ENCODE measurements around the gene NHLRC4. TPM values are rescaled to one million over a fixed set of nuclear protein-coding genes. Genes with fewer than 3 reads are reported as not detected.

The NHLRC4 gene
- total and polyA plus RNA-seq, 2 of the 8 experiments (the other 6 are each of a cell fraction or from before 2014, with no cell fraction given) = 0.60 to 0.76 TPM

DNA sequence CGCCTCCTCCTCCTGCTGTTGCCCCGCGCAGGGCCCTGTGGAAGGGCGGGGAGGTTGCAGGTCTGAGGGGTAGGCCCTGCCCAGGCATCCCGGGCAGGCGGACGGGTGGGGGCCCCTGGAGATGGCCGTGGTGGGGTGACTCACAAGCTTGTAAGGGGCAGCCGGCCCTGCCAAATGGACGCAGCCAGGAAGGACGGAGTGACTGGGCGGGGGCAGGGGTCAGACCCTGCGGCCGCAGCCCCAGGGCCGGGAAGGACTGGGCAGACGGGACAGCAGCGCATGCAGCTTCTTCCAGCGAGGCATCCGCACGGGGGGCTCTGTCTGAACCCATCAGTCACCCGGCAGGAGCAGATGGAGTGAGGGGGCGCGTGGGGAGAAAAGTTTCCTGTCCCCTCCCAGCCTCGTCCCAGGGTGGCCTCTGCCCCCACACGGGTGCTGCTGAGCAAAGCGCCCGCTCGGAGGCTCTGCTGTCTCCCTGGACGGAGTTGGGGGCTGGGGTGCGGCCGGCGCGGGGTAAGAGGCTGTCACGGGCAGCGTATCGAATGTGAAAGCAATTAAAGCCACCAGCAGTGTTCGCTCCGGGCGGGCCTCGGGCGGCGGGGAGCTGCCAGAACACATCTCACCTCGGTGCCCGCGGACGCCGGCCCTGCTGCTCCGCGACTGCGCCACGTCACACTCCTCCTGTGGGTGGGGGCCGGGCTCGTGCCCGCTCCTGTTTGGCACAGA lies 12.0 kb upstream of the NHLRC4 start:
- H3K4ac ChIP-seq (replicated peaks; ENCODE audit: insufficient read length, low read depth, low read length) = no peak overlapping the region
- H4K91ac ChIP-seq (replicated peaks; ENCODE audit: insufficient read length, low read length) = no peak overlapping the region
- H2AK5ac ChIP-seq (ENCODE audit: low read depth, low read length) = no peak overlapping the region
- no peak overlapping the region for H4K5ac ChIP-seq (ENCODE audit: insufficient read length, low read depth, low read length)
- H3K56ac ChIP-seq (replicated peaks; ENCODE audit: insufficient read length, low read depth, low read length) = no peak overlapping the region
- peaks cover 0 to 8% (median 2%) of the 10 kb centered on the region in 4 experiments; a peak in 4 of 7 replicates for H3K4me1 ChIP-seq (replicated peaks in 1 of 4; ENCODE audit: control insufficient read depth in 3 of 4, insufficient read depth in 4 of 4, low read length in 3 of 4)
- H3K4me3 ChIP-seq (ENCODE audit: extremely low read depth in 1 of 4, insufficient read depth in 2 of 4, low read depth in 3 of 4, low read length in 4 of 4) = no peak overlapping the region
- H3K23ac ChIP-seq (ENCODE audit: insufficient read length) = no peak overlapping the region
- H2BK20ac ChIP-seq (ENCODE audit: low read length) = no peak overlapping the region
- H4K20me1 ChIP-seq (replicated peaks in 1 of 2; ENCODE audit: control insufficient read depth in 1 of 2, insufficient read depth in 2 of 2, low read length in 2 of 2) = peaks cover 0 to 2% of the 10 kb centered on the region in 2 experiments
- H2BK12ac ChIP-seq (ENCODE audit: low read depth, low read length) = no peak overlapping the region
- ChIA-PET POLR2A (ENCODE audit: partially characterized antibody) (interaction anchor here (0.7 to 2.2 kb wide), 8 partner anchors 9 to 28 kb away, joined by 3 to 8 read pairs (median 4); partner anchors contain the start of genes CAPN15 and NHLRC4), CTCF (ENCODE audit: partially characterized antibody) (interaction anchor here (0.6 to 3.9 kb wide), 9 partner anchors 10 to 236 kb away, joined by 3 to 21 read pairs (median 4); no protein-coding TSS in a partner anchor)
- WGBS, 2 experiments (ENCODE audit: extremely low coverage in 1 of 2, insufficient coverage in 1 of 2, insufficient read length in 1 of 2, insufficient replicate concordance in 2 of 2, low coverage in 1 of 2, low lambda C conversion rate in 2 of 2, missing lambda C conversion rate in 1 of 2) = 91% methylated on average over 49 of the region's 54 CpGs; no CpG with 5 or more reads in 1 of the 2 experiments
- DNase-seq (ENCODE audit: low read depth in 1 of 2, low spot score in 2 of 2) = no peak
- no peak overlapping the region for H2BK120ac ChIP-seq (replicated peaks; ENCODE audit: low read depth, low read length)
- no peak overlapping the region for H3K18ac ChIP-seq (ENCODE audit: extremely low read depth, low read length)
- no peaks in the 10 kb centered on the region; the same call in 1 of the 2 replicates for H3K79me1 ChIP-seq (ENCODE audit: low read depth, low read length)
- no peak for FAIRE-seq
- H3K14ac ChIP-seq (ENCODE audit: insufficient read length) = no peak overlapping the region
- H3K9me3 ChIP-seq (ENCODE audit: insufficient read depth in 2 of 2, low read depth in 1 of 2, low read length in 1 of 2) = no peaks in the 10 kb centered on the region
- peaks cover 4 to 20% (median 14%) of the 10 kb centered on the region in 4 experiments; a peak in 6 of 7 replicates for H3K27me3 ChIP-seq (replicated peaks in 1 of 4; ENCODE audit: control insufficient read depth in 3 of 4, extremely low read depth in 1 of 4, insufficient read depth in 3 of 4, low read length in 3 of 4)
- no peak overlapping the region for H4K8ac ChIP-seq (ENCODE audit: extremely low read depth, insufficient read depth, low read length)
- H3K9ac ChIP-seq (replicated peaks in 1 of 4; ENCODE audit: extremely low read depth in 1 of 4, low read depth in 3 of 4, low read length in 3 of 4) = no peak overlapping the region
- no peak overlapping the region for H3K4me2 ChIP-seq (ENCODE audit: insufficient read depth in 1 of 2, low read depth in 2 of 2, low read length in 2 of 2)
- H2AFZ ChIP-seq (ENCODE audit: low read length) = no peak overlapping the region
- peaks cover 4% of the 10 kb centered on the region; the same call in 1 of the 2 replicates for H3K23me2 ChIP-seq (ENCODE audit: low read depth, low read length)
- no peak overlapping the region for H2BK5ac ChIP-seq (ENCODE audit: low read depth, low read length)
- H3K36me3 ChIP-seq (ENCODE audit: control insufficient read depth in 2 of 4, insufficient read depth in 4 of 4, low read length in 3 of 4) = peaks cover 0 to 16% (median 2%) of the 10 kb centered on the region in 4 experiments; a peak in 1 of 8 replicates
- H3K79me2 ChIP-seq (ENCODE audit: control insufficient read depth in 1 of 2, insufficient read depth in 2 of 2, low read length in 2 of 2) = no peaks in the 10 kb centered on the region
- H2BK15ac ChIP-seq (ENCODE audit: low read length) = no peak overlapping the region
- H3K27ac ChIP-seq (ENCODE audit: low read depth, low read length) = no peak overlapping the region
- TF ChIP-seq, protein P1, sequence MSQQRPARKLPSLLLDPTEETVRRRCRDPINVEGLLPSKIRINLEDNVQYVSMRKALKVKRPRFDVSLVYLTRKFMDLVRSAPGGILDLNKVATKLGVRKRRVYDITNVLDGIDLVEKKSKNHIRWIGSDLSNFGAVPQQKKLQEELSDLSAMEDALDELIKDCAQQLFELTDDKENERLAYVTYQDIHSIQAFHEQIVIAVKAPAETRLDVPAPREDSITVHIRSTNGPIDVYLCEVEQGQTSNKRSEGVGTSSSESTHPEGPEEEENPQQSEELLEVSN (IDR thresholded peaks at IDR 0.05) = no peak
- no peak for TF ChIP-seq RBBP5 (IDR thresholded peaks at IDR 0.05; ENCODE audit: borderline replicate concordance, low read depth, low read length)
- no peak for TF ChIP-seq KDM1A (IDR thresholded peaks at IDR 0.05; ENCODE audit: borderline replicate concordance, low read length)
- no peak for TF ChIP-seq SP1 (IDR thresholded peaks at IDR 0.05; ENCODE audit: low read depth, low read length)
- no peak for TF ChIP-seq NANOG (IDR thresholded peaks at IDR 0.05; ENCODE audit: insufficient read depth, low read depth, low read length, poor library complexity, severe bottlenecking)
- TF ChIP-seq, protein P2, sequence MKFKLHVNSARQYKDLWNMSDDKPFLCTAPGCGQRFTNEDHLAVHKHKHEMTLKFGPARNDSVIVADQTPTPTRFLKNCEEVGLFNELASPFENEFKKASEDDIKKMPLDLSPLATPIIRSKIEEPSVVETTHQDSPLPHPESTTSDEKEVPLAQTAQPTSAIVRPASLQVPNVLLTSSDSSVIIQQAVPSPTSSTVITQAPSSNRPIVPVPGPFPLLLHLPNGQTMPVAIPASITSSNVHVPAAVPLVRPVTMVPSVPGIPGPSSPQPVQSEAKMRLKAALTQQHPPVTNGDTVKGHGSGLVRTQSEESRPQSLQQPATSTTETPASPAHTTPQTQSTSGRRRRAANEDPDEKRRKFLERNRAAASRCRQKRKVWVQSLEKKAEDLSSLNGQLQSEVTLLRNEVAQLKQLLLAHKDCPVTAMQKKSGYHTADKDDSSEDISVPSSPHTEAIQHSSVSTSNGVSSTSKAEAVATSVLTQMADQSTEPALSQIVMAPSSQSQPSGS (IDR thresholded peaks at IDR 0.05; ENCODE audit: low read length) = no peak

Measured in H1 (cell line).